H9 (cell line): Measurements from ENCODE around the gene TTC23. TPM values are rescaled to one million over a fixed set of nuclear protein-coding genes. Genes with fewer than 3 reads are reported as not detected.

Source experiments
- DNase-seq: peaks from one replicate; pipeline ENCODE4 v3.0.0-alpha.2; 2017
- H2AFZ ChIP-seq: one replicate; pipeline ENCODE4 v1.6.1; 2013; ENCODE audit warnings: mild to moderate bottlenecking, low read length, control low read depth, moderate library complexity
- H2AK5ac ChIP-seq: 2 replicates; pipeline ENCODE4 v1.6.1; 2013; ENCODE audit warnings: low read length, control low read depth, mixed read lengths; ENCODE audit not compliant: insufficient read length
- H2BK120ac ChIP-seq: one replicate; pipeline ENCODE4 v1.6.1; 2013; ENCODE audit warnings: low read depth, mild to moderate bottlenecking, low read length, control low read depth, inconsistent platforms; ENCODE audit not compliant: poor library complexity, severe bottlenecking
- H2BK12ac ChIP-seq: 2 replicates; pipeline ENCODE4 v1.6.1; 2013; ENCODE audit warnings: low read length, control low read depth, mixed read lengths, low read depth; ENCODE audit not compliant: insufficient read length
- H2BK15ac ChIP-seq: 2 replicates; pipeline ENCODE4 v1.6.1; 2013; ENCODE audit warnings: low read depth, low read length, control low read depth
- H2BK20ac ChIP-seq: one replicate; pipeline ENCODE4 v1.6.1; 2013; ENCODE audit warnings: low read depth, mild to moderate bottlenecking, low read length, control low read depth, inconsistent platforms; ENCODE audit not compliant: poor library complexity, severe bottlenecking
- H2BK5ac ChIP-seq: 2 replicates; pipeline ENCODE4 v1.6.1; 2013; ENCODE audit warnings: low read length, control low read depth, mixed read lengths; ENCODE audit not compliant: insufficient read length
- H3K14ac ChIP-seq: 2 replicates; pipeline ENCODE4 v1.6.1; 2013; ENCODE audit warnings: low read length, control low read depth; ENCODE audit not compliant: insufficient read depth
- H3K18ac ChIP-seq: 2 replicates; pipeline ENCODE4 v1.6.1; 2013; ENCODE audit warnings: low read depth, mild to moderate bottlenecking, mixed read lengths, low read length, control low read depth; ENCODE audit not compliant: insufficient read length
- H3K23ac ChIP-seq: 2 replicates; pipeline ENCODE4 v1.6.1; 2013; ENCODE audit warnings: low read length, control low read depth, mixed read lengths, low read depth; ENCODE audit not compliant: insufficient read length
- H3K23me2 ChIP-seq: 2 replicates; pipeline ENCODE4 v1.6.1; 2013; ENCODE audit warnings: low read depth, mild to moderate bottlenecking, mixed read lengths, low read length, control low read depth; ENCODE audit not compliant: insufficient read length, poor library complexity, severe bottlenecking
- H3K27ac ChIP-seq: 2 replicates; pipeline ENCODE4 v1.5.1; 2013; ENCODE audit warnings: low read length, control low read depth, mixed read lengths, low read depth; ENCODE audit not compliant: insufficient read length
- H3K27me3 ChIP-seq: 2 replicates; pipeline ENCODE4 v1.6.1; 2013; ENCODE audit warnings: low read length, control low read depth, inconsistent platforms; ENCODE audit not compliant: insufficient read depth
- H3K4ac ChIP-seq: 2 replicates; pipeline ENCODE4 v1.6.1; 2013; ENCODE audit warnings: low read depth, mild to moderate bottlenecking, control low read depth, inconsistent platforms, low read length, moderate library complexity
- H3K4me1 ChIP-seq: 2 replicates; pipeline ENCODE4 v1.6.1; 2013; ENCODE audit warnings: low read length, control low read depth, inconsistent platforms; ENCODE audit not compliant: insufficient read depth
- H3K4me2 ChIP-seq: 2 replicates; pipeline ENCODE4 v1.6.1; 2013; ENCODE audit warnings: low read length, control low read depth, mixed read lengths; ENCODE audit not compliant: insufficient read length, insufficient read depth
- H3K56ac ChIP-seq: 2 replicates; pipeline ENCODE4 v1.6.1; 2013; ENCODE audit warnings: low read depth, mild to moderate bottlenecking, mixed read lengths, low read length, control low read depth; ENCODE audit not compliant: insufficient read length
- H3K79me1 ChIP-seq: 2 replicates; pipeline ENCODE4 v1.6.1; 2013; ENCODE audit warnings: low read depth, mild to moderate bottlenecking, moderate library complexity, low read length, control low read depth, inconsistent platforms; ENCODE audit not compliant: insufficient read depth, poor library complexity, severe bottlenecking
- H3K79me2 ChIP-seq: 2 replicates; pipeline ENCODE4 v1.6.1; 2013; ENCODE audit warnings: low read length, control low read depth, inconsistent platforms; ENCODE audit not compliant: insufficient read depth
- H3K9ac ChIP-seq: 2 replicates; pipeline ENCODE4 v1.6.1; 2013; ENCODE audit warnings: low read length, control low read depth, mixed read lengths; ENCODE audit not compliant: insufficient read length; ENCODE audit errors: extremely low read depth
- H3K9me3 ChIP-seq: one replicate; pipeline ENCODE4 v1.6.1; 2013; ENCODE audit warnings: low read depth, low read length, inconsistent platforms; ENCODE audit not compliant: control insufficient read depth
- H3T11ph ChIP-seq: one replicate; pipeline ENCODE4 v1.6.1; 2013; ENCODE audit warnings: mild to moderate bottlenecking, low read length, control low read depth, inconsistent platforms
- H4K20me1 ChIP-seq: one replicate; pipeline ENCODE4 v1.6.1; 2013; ENCODE audit not compliant: control insufficient read depth, insufficient read length, insufficient read depth
- H4K5ac ChIP-seq: 2 replicates; pipeline ENCODE4 v1.6.1; 2013; ENCODE audit warnings: low read depth, mild to moderate bottlenecking, mixed read lengths, low read length, control low read depth; ENCODE audit not compliant: insufficient read length
- H4K8ac ChIP-seq: replicated peaks from 2 replicates; pipeline ENCODE4 v1.6.1; 2013; ENCODE audit warnings: low read length, control low read depth, mixed read lengths, low read depth; ENCODE audit not compliant: insufficient read length
- H4K91ac ChIP-seq: 2 replicates; pipeline ENCODE4 v1.6.1; 2013; ENCODE audit warnings: low read depth, mild to moderate bottlenecking, moderate library complexity, mixed read lengths, low read length, control low read depth; ENCODE audit not compliant: insufficient read length
- H3K27ac Mint-ChIP-seq, 3 experiments: 2 replicates in 2 of 3; 3 replicates in 1 of 3; pipeline ENCODE4 v1.8.0; 2020 to 2021; ENCODE audit warnings: mixed read lengths in 3 of 3, mild to moderate bottlenecking in 1 of 3, moderate library complexity in 1 of 3
- H3K27me3 Mint-ChIP-seq: 2 replicates; pipeline ENCODE4 v1.8.0; 2021; ENCODE audit warnings: low read depth, mild to moderate bottlenecking, moderate library complexity, mixed read lengths
- H3K36me3 Mint-ChIP-seq, 3 experiments: 2 replicates in 2 of 3; 3 replicates in 1 of 3; pipeline ENCODE4 v1.8.0; 2020 to 2021; ENCODE audit warnings: low read depth in 3 of 3, mixed read lengths in 3 of 3; ENCODE audit not compliant: insufficient read depth in 1 of 3
- H3K4me1 Mint-ChIP-seq, 2 experiments: 2 replicates each; pipeline ENCODE4 v1.8.0; 2020; ENCODE audit warnings: mixed read lengths in 2 of 2
- H3K4me3 Mint-ChIP-seq, 2 experiments: 2 replicates in 1 of 2; 3 replicates in 1 of 2; pipeline ENCODE4 v1.8.0; 2020 to 2021; ENCODE audit warnings: mild to moderate bottlenecking in 2 of 2, mixed read lengths in 2 of 2, moderate library complexity in 1 of 2
- H3K9me3 Mint-ChIP-seq, 2 experiments: 2 replicates in 1 of 2; 3 replicates in 1 of 2; pipeline ENCODE4 v1.8.0; 2020; ENCODE audit warnings: mild to moderate bottlenecking in 2 of 2, mixed read lengths in 2 of 2, moderate library complexity in 1 of 2
- whole genome bisulfite sequencing: extraction: QIAGEN DNeasy Blood & Tissue Kit; methylation state at CpG from one replicate; pipeline ENCODE4 v1.1.7; 2013; ENCODE audit warnings: missing lambda C conversion rate, low lambda C conversion rate, mixed read lengths; ENCODE audit not compliant: insufficient read length; ENCODE audit errors: extremely low coverage; 5-methylcytosine and 5-hydroxymethylcytosine counted together
- total RNA-seq: library from RNA; stranded (reverse); gene quantifications from 2 replicates; pipeline ENCODE4 v1.2.1, GENCODE V29; 2021
- TF ChIP-seq, protein P1 (sequence below): fragments of 200-600 bp; sonication (generic); conservative IDR thresholded peaks from 3 replicates; pipeline ENCODE4 v1.8.0; 2021; ENCODE audit warnings: antibody characterized with exemption, mild to moderate bottlenecking

The TTC23 gene
- total RNA-seq, 1 experiment from 2014 or later, result 14.3 TPM

DNA sequence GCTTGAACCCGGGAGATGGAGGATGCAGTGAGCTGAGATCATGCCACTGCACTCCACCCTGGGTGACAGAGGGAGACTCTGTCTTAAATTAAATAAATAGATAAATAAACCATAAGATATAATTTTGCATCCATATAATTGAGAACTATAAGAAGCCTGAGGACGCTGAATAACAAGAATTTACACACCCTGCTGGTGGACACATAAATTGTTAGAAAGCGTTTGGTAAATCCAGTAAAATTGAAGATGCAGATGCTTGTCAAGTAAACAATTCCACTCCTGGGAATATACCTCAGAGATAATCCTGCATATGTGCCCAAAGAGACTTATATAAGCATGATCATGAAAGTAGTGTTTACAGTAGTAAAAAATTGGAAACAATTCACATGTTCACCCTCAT is 41.7 kb downstream of the TTC23 start:
- Mint-ChIP-seq H3K27ac (no peak overlapping the region), H3K4me1 (no peaks in the 10 kb centered on the region), H3K9me3 (no peaks in the 10 kb centered on the region), H3K36me3 (peaks cover 0 to 11% (median 0%) of the 10 kb centered on the region in 3 experiments; a peak in 3 of 7 replicates), H3K27me3 (no peaks in the 10 kb centered on the region), H3K4me3 (no peak overlapping the region)
- no peak overlapping the region for H3K27ac ChIP-seq
- H4K91ac ChIP-seq, result no peak overlapping the region
- no peak overlapping the region for H3K9ac ChIP-seq
- no peak overlapping the region for H2BK20ac ChIP-seq
- H2BK12ac ChIP-seq, result no peak overlapping the region
- H3K9me3 ChIP-seq, result no peaks in the 10 kb centered on the region
- no peak overlapping the region for H3K18ac ChIP-seq
- no peak overlapping the region for H4K8ac ChIP-seq
- no peak overlapping the region for H4K5ac ChIP-seq
- H2BK5ac ChIP-seq, result no peak overlapping the region
- H3K4me2 ChIP-seq, result no peak overlapping the region
- no peak overlapping the region for H2AFZ ChIP-seq
- H3K4ac ChIP-seq, result no peak overlapping the region
- H3K23ac ChIP-seq, result no peak overlapping the region
- no peaks in the 10 kb centered on the region for H3K27me3 ChIP-seq
- no peak overlapping the region for H2AK5ac ChIP-seq
- TF ChIP-seq, protein P1, sequence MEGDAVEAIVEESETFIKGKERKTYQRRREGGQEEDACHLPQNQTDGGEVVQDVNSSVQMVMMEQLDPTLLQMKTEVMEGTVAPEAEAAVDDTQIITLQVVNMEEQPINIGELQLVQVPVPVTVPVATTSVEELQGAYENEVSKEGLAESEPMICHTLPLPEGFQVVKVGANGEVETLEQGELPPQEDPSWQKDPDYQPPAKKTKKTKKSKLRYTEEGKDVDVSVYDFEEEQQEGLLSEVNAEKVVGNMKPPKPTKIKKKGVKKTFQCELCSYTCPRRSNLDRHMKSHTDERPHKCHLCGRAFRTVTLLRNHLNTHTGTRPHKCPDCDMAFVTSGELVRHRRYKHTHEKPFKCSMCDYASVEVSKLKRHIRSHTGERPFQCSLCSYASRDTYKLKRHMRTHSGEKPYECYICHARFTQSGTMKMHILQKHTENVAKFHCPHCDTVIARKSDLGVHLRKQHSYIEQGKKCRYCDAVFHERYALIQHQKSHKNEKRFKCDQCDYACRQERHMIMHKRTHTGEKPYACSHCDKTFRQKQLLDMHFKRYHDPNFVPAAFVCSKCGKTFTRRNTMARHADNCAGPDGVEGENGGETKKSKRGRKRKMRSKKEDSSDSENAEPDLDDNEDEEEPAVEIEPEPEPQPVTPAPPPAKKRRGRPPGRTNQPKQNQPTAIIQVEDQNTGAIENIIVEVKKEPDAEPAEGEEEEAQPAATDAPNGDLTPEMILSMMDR, result no peak
- H3K14ac ChIP-seq, result no peak overlapping the region
- no peak for DNase-seq
- no peak overlapping the region for H2BK15ac ChIP-seq
- no peaks in the 10 kb centered on the region for H3K4me1 ChIP-seq
- H3K79me2 ChIP-seq, result no peaks in the 10 kb centered on the region
- H3K23me2 ChIP-seq, result no peaks in the 10 kb centered on the region
- no peak overlapping the region for H3K56ac ChIP-seq
- H3K79me1 ChIP-seq, result no peaks in the 10 kb centered on the region
- H4K20me1 ChIP-seq, result no peaks in the 10 kb centered on the region
- no peak overlapping the region for H3T11ph ChIP-seq
- no peak overlapping the region for H2BK120ac ChIP-seq
- no CpG with 5 or more reads among the region's 3 CpGs for WGBS
